GM21381 (cell line): ENCODE measurements around the gene RIMS3.

Source experiments
- ATAC-seq: cut with Tn5 transposase; IDR thresholded peaks from one replicate; pipeline ENCODE4 v1.9.1; 2021; ENCODE audit warnings: mild to moderate bottlenecking, moderate library complexity; ENCODE audit not compliant: unreplicated experiment

Gene RIMS3

GRCh38 chr1:40691538-40692428, 26.3 kb upstream of the RIMS3 start, which contains the start of gene NFYC:
TSS of gene NFYC (plus strand) at chr1:40691704. CDS start at chr1:40738844, 47,140 bp downstream.
- peak; percentile 71 for ATAC-seq

- no peak for ATAC-seq
Measured at GRCh38 chr1:40690771-40691537, 25.5 kb upstream of the RIMS3 start.

GRCh38 chr1:40689737-40690136, 24.3 kb upstream of the RIMS3 start:
- no peak for ATAC-seq

- ATAC-seq = no peak
Measured at GRCh38 chr1:40687661-40688060, 22.2 kb upstream of the RIMS3 start.

DNA sequence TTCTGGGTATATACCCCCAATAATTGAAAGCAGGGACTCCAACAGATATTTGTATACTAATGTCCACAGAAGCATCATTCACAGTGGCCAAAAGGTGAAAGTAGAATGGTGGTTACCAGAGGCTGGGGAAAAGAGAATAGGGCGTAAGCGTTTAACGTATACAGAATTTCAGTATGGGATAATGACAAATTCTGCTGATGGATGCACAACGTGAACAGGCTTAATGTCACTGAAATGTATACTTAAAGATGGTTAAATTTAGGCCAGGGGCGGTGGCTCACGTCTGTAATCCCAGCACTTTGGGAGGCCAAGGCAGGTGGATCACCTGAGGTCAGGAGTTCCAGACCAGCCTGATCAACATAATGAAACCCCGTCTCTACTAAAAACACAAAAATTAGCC, 21.6 kb upstream of the RIMS3 start:
- ATAC-seq = no peak

GRCh38 chr1:40684669-40685068, 19.2 kb upstream of the RIMS3 start:
- no peak for ATAC-seq

GRCh38 chr1:40679165-40679953, 13.9 kb upstream of the RIMS3 start:
- ATAC-seq = no peak

DNA sequence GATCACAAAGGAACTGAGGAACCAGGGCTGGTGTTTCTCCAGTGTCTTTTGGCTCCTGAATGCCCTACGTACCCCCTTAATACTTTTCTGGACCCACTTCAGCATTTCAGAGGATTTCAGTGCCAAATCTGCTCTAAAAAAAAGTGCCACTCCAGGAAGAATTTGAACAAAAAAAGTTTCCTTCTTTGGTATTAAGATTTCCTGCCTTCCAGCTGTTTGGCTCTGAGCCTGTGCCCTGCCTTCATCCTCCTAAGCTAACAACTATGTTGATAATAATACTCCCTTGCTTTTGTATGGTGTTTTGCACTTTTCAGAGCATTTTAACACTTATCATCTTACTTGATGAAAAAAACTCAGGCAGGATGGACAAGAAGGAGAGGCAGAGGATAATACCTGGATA, 11.0 kb upstream of the RIMS3 start:
- ATAC-seq = no peak

- no peak for ATAC-seq
Measured at GRCh38 chr1:40673452-40673851, 8.0 kb upstream of the RIMS3 start.

DNA sequence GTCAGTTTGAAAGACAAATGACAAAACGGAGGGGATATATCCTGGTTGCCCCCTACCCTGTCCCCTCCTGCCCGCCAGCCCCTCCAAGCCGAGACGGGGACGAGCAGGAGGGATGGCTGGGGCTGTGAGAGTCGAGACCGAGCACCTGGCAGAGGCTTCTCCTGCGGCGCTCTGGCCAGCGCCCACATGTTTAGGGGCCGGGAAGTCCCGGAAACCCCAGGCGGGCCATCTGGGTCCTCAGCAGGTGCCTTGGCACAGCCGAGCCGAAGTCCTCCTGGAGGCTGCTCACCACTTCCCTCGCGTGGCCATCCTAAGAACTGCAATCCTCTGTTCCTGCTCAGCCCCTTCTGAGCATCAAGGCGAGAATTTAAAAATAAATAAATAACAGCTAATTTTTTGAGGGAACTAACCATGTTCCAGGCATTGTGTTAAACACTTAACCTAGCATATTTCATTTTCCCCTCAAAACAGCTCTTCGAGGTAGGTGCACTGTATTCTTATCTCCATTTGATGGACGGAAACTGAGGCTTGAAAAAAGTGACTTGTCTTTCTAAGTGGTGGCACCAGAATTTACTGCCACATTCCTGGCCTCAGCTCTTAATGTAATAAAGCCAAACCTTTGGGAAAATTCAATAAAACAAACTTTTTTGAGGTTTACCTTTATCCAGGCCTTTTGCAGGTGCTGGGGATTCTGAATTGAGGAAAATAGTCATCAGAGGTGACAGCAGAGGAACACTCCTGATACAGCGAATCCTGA, 3.5 kb upstream of the RIMS3 start:
- peak; percentile 61 for ATAC-seq

DNA sequence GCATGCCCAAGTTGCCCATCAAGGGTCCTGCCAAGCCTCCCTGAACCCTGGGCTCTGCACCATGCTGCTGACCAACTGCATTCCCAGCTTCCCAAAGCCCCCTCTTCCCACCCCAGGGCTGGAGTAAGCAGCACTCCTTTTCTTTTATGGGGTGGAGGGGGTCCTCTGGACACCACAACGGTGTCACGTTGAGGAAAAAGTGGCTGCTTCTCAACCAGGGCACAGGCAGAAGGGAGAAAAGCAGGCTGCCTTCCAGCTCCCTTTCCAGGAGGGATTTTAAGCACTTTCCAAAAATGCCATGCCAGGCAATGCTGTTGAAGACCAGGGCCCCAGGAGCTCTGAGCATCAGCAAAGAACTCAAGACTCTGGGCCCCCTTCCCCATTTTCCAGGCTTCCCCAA, 691 bp downstream of the RIMS3 start:
- ATAC-seq = no peak

DNA sequence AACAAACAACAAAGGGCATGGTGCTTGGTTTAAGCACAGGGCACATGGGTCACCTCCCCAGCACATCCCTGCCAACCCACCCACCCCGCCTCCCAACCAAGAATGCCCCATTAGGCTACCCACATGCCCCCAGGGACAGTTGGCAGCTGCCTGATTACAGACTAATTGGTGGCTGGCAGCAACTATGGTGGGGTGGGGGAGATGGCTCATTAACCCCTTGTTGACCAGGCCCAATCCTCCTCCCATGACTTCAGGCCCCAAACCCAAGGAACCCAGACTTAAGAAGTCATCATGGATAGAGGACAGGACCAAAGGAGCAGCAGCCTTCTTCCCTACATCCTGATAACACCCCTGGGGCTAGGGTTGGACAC, 1.3 kb downstream of the RIMS3 start:
- no peak for ATAC-seq

GRCh38 chr1:40663324-40664166, 1.9 kb downstream of the RIMS3 start:
- ATAC-seq = no peak

- no peak for ATAC-seq
Measured at GRCh38 chr1:40662864-40663263, 2.6 kb downstream of the RIMS3 start.

- no peak for ATAC-seq
Measured at GRCh38 chr1:40662151-40662550, 3.3 kb downstream of the RIMS3 start.

DNA sequence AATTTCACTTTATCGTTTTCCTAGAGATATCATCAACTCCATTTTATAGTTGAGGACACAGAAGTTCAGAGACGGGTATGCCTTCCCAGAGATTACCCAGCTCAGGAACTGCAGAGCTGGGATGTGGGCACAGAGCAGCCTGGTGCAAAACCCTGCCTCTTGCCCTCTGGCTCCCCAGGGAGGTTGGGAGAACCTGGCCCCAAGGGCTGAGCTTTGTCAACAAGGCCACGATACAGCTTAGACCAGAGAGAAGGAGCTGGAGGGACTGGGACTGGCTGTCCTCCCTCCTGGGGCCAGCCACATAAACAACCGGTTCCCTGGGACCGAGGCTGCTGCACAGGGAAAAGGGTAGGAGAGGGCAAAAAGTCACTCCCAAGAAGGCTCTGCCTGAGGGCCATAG, 3.8 kb downstream of the RIMS3 start:
- ATAC-seq = no peak

DNA sequence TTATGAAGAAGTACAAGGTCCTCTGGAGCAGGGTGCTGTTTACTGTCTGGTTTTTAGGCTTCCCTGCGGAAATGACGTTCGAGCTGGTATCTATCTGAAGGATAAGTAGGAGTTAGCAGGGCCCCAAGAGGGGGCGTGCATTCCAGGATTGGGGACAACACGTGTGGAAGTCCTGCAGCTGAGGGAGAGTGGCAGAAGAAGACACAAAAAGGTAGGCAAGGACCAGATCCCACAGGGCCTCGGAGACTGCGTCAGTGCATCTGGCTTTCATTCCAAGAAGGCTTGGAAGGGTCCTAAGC, 5.9 kb downstream of the RIMS3 start:
- ATAC-seq = no peak

- no peak for ATAC-seq
Measured at GRCh38 chr1:40658751-40659648, 6.5 kb downstream of the RIMS3 start.

- ATAC-seq = no peak
Measured at GRCh38 chr1:40657046-40657445, 8.4 kb downstream of the RIMS3 start.
